HCT116 (cell line): Measurements from ENCODE around the gene SCGN. TPM values are rescaled to one million over a fixed set of nuclear protein-coding genes. Genes with fewer than 3 reads are reported as not detected.
A peak's percentile ranks its signal among the peaks of the same experiment; 100 is the strongest.

Experiments used
- ATAC-seq: fragments of 200-7000 bp; cut with Tn5 transposase; 2 replicates; pipeline ENCODE4 v1.9.1; 2020; ENCODE audit warnings: mild to moderate bottlenecking, moderate library complexity
- BruUV-seq: library from RNA; stranded (reverse); fragments of 400-500 nt; replicated peaks from 2 replicates; lab custom pipeline; 2021; lab: Mats Ljungman, UMichigan
- CTCF ChIA-PET: fragments of 300-600 bp; sonication (Branson Sonifier 250); formaldehyde crosslinking; loops from one replicate; lab custom pipeline; 2021; ENCODE audit warnings: antibody characterized with exemption; lab: Charles Lee
- POLR2A ChIA-PET: fragments of 300-600, 350-600 bp; sonication (Branson Sonifier 250); formaldehyde crosslinking; loops from one replicate; lab custom pipeline; 2021; ENCODE audit warnings: antibody characterized with exemption; lab: Charles Lee
- RAD21 ChIA-PET, 2 experiments: fragments of 300-600 bp; sonication (Branson Sonifier 250); formaldehyde crosslinking; loops; one replicate each; lab custom pipeline; 2023; ENCODE audit warnings: low total read pairs in 2 of 2; ENCODE audit not compliant: uncharacterized antibody in 2 of 2, unreplicated experiment in 2 of 2, low non-redundant PET in 1 of 2; lab: Charles Lee
- DNase-seq: peaks from one replicate; pipeline ENCODE4 v3.0.0-alpha.2; 2010; ENCODE audit warnings: low read depth, low spot score
- H2AFZ ChIP-seq: fragments of 200-600 bp; shearing (Covaris generic), sonication (generic); 2 replicates; pipeline ENCODE4 v1.6.1; 2017; ENCODE audit warnings: low read depth, mixed run types, mixed read lengths, antibody characterized with exemption, low read length; ENCODE audit not compliant: poor library complexity, severe bottlenecking
- H3K27ac ChIP-seq: 2 replicates; pipeline ENCODE4 v1.5.1; 2012; ENCODE audit warnings: low read depth, low read length
- H3K27me3 ChIP-seq: fragments of 200-600 bp; sonication (generic); 2 replicates; pipeline ENCODE4 v1.6.1; 2016; ENCODE audit warnings: mixed run types, low read length, mixed read lengths; ENCODE audit not compliant: insufficient read depth
- H3K36me3 ChIP-seq, 2 experiments: fragments of 200-500 bp in 1 of 2; fragments of 200-600 bp in 1 of 2; sonication (Bioruptor generic) in 1 of 2; sonication (generic) in 1 of 2; 2 replicates each; pipeline versions ENCODE4 v1.5.1 to v1.6.1; 2014 to 2016; ENCODE audit warnings: low read length in 2 of 2, inconsistent platforms in 1 of 2, mixed read lengths in 1 of 2, mixed run types in 1 of 2; ENCODE audit not compliant: insufficient read depth in 2 of 2, control insufficient read depth in 1 of 2
- H3K4me1 ChIP-seq, 2 experiments: fragments of 200-600 bp in 1 of 2; sonication (generic) in 1 of 2; 2 replicates each; pipeline versions ENCODE4 v1.5.1 to v1.6.1; 2012 to 2017; ENCODE audit warnings: low read length in 2 of 2, inconsistent platforms in 1 of 2, mild to moderate bottlenecking in 1 of 2, mixed read lengths in 1 of 2, mixed run types in 1 of 2, moderate library complexity in 1 of 2; ENCODE audit not compliant: insufficient read depth in 2 of 2, control insufficient read depth in 1 of 2
- H3K4me2 ChIP-seq: fragments of 200-600 bp; sonication (generic); 2 replicates; pipeline ENCODE4 v1.6.1; 2017; ENCODE audit warnings: mixed run types, low read length, mixed read lengths
- H3K4me3 ChIP-seq, 2 experiments: fragments of 200-600 bp in 1 of 2; sonication (generic) in 1 of 2; replicated peaks in 1 of 2; 2 replicates each; pipeline ENCODE4 v1.5.1; 2011 to 2016; ENCODE audit warnings: low read length in 2 of 2, control low read depth in 1 of 2, low read depth in 1 of 2, mild to moderate bottlenecking in 1 of 2, mixed read lengths in 1 of 2, mixed run types in 1 of 2
- H3K79me2 ChIP-seq: fragments of 200-600 bp; sonication (generic); 2 replicates; pipeline ENCODE4 v1.6.1; 2017; ENCODE audit warnings: mild to moderate bottlenecking, mixed run types, low read length, moderate library complexity, mixed read lengths; ENCODE audit not compliant: insufficient read depth
- H3K9ac ChIP-seq: fragments of 200-600 bp; sonication (generic); 2 replicates; pipeline ENCODE4 v1.6.1; 2016; ENCODE audit warnings: low read length, mixed read lengths
- H3K9me2 ChIP-seq: fragments of 200-600 bp; sonication (generic), shearing (Covaris generic); 2 replicates; pipeline ENCODE4 v1.6.1; 2017; ENCODE audit warnings: mixed run types, mild to moderate bottlenecking, moderate library complexity; ENCODE audit not compliant: insufficient read depth
- H3K9me3 ChIP-seq, 2 experiments: fragments of 200-500 bp in 1 of 2; fragments of 200-600 bp in 1 of 2; sonication (Bioruptor generic) in 1 of 2; sonication (generic) in 1 of 2; 2 replicates each; pipeline ENCODE4 v1.6.1; 2014 to 2017; ENCODE audit warnings: low read length in 2 of 2, mixed read lengths in 2 of 2, inconsistent platforms in 1 of 2, low read depth in 1 of 2, mild to moderate bottlenecking in 1 of 2, mixed run types in 1 of 2, moderate library complexity in 1 of 2; ENCODE audit not compliant: control insufficient read depth in 1 of 2, insufficient read depth in 1 of 2
- H4K20me1 ChIP-seq: fragments of 200-600 bp; sonication (generic), shearing (Covaris generic); 2 replicates; pipeline ENCODE4 v1.6.1; 2017; ENCODE audit warnings: mixed run types, mild to moderate bottlenecking, moderate library complexity; ENCODE audit not compliant: insufficient read depth
- CBX3 ChIP-seq: IDR thresholded peaks from 2 replicates; pipeline ENCODE4 v1.6.1; 2012; ENCODE audit warnings: low read depth
- CTCF ChIP-seq, 3 experiments: fragments of 200-600 bp in 1 of 3; sonication (generic) in 1 of 3; IDR thresholded peaks in 2 of 3; conservative IDR thresholded peaks in 1 of 3; 2 replicates each; pipeline ENCODE4 v1.5.1; 2012 to 2017; ENCODE audit warnings: low read depth in 2 of 3, low read length in 2 of 3, antibody characterized with exemption in 1 of 3, borderline replicate concordance in 1 of 3, control low read depth in 1 of 3, mild to moderate bottlenecking in 1 of 3, mixed read lengths in 1 of 3, mixed run types in 1 of 3, moderate library complexity in 1 of 3; ENCODE audit not compliant: insufficient read depth in 1 of 3
- EZH2phosphoT487 ChIP-seq: fragments of 200-600 bp; IDR thresholded peaks from 2 replicates; pipeline ENCODE4 v1.6.1; 2018; ENCODE audit warnings: antibody characterized with exemption, borderline replicate concordance
- MAX ChIP-seq: IDR thresholded peaks from 2 replicates; pipeline ENCODE4 v1.6.1; 2012
- POLR2A ChIP-seq: IDR thresholded peaks from 2 replicates; pipeline ENCODE4 v1.7.0; 2011; ENCODE audit warnings: borderline replicate concordance; ENCODE audit not compliant: insufficient read depth, insufficient read length; ENCODE audit errors: extremely low read depth
- POLR2AphosphoS5 ChIP-seq: IDR thresholded peaks from 2 replicates; pipeline ENCODE4 v1.6.1; 2011; ENCODE audit warnings: mild to moderate bottlenecking, low read depth, low read length, moderate library complexity
- RAD21 ChIP-seq: IDR thresholded peaks from 2 replicates; pipeline ENCODE4 v1.6.1; 2012; ENCODE audit warnings: low read depth, mild to moderate bottlenecking
- SP1 ChIP-seq: IDR thresholded peaks from 2 replicates; pipeline ENCODE4 v1.6.1; 2012; ENCODE audit warnings: low read depth
- SRF ChIP-seq: IDR thresholded peaks from 2 replicates; pipeline ENCODE4 v1.6.1; 2012; ENCODE audit warnings: low read depth
- TCF7L2 ChIP-seq: IDR thresholded peaks from 2 replicates; pipeline ENCODE4 v1.7.0; 2011; ENCODE audit warnings: borderline replicate concordance, inconsistent platforms; ENCODE audit not compliant: insufficient read depth, insufficient read length; ENCODE audit errors: extremely low read depth
- ZBTB33 ChIP-seq: IDR thresholded peaks from 2 replicates; pipeline ENCODE4 v1.6.1; 2011; ENCODE audit warnings: mild to moderate bottlenecking, low read length, moderate library complexity; ENCODE audit not compliant: insufficient replicate concordance; ENCODE audit errors: extremely low read depth
- ZNF274 ChIP-seq: fragments of 200-500 bp; sonication (Bioruptor generic); IDR thresholded peaks from 2 replicates; pipeline ENCODE4 v1.6.1; 2014; ENCODE audit warnings: mild to moderate bottlenecking, low read depth, low read length, inconsistent platforms
- intact Hi-C: fragments of 100-400 bp; cut with micrococcal nuclease; formaldehyde crosslinking; loops from 2 replicates; pipeline ENCODE4 v1.10.0; 2022
- total RNA-seq: library from RNA; stranded (reverse); gene quantifications from one replicate; pipeline ENCODE4 v1.2.1, GENCODE V29; 2021; ENCODE audit not compliant: unreplicated experiment

SCGN gene
- total RNA-seq, 1 experiment from 2014 or later = not detected

GRCh38 chr6:25637211-25637610, 14.8 kb upstream of the SCGN start:
- H3K4me3 ChIP-seq = no peak overlapping the region
- H3K9ac ChIP-seq = no peak overlapping the region
- H3K27me3 ChIP-seq = peaks cover 16% of the 10 kb centered on the region; the same call in 1 of the 2 replicates
- no TSS peak for BruUV-seq
- CTCF ChIA-PET = no interaction called here
- DNase-seq (no peak), ATAC-seq (no peak)
- no peaks in the 10 kb centered on the region for H3K79me2 ChIP-seq
- H3K36me3 ChIP-seq = no peaks in the 10 kb centered on the region
- no peaks in the 10 kb centered on the region for H3K9me3 ChIP-seq
- no peak overlapping the region for H3K4me2 ChIP-seq
- H3K4me1 ChIP-seq = no peaks in the 10 kb centered on the region
- no peaks in the 10 kb centered on the region for H3K9me2 ChIP-seq
- TF ChIP-seq CBX3 = no peak
- TF ChIP-seq SRF = no peak
- no peak for TF ChIP-seq TCF7L2
- TF ChIP-seq EZH2phosphoT487 = no peak
- no peak for TF ChIP-seq RAD21
- no peak for TF ChIP-seq MAX
- no peak for TF ChIP-seq POLR2A
- no peak for TF ChIP-seq SP1
- no peak for TF ChIP-seq POLR2AphosphoS5
- H3K27ac ChIP-seq = no peak overlapping the region
- no peaks in the 10 kb centered on the region for H4K20me1 ChIP-seq
- intact Hi-C loops = no loop called here
- RAD21 ChIA-PET = no interaction called here
- POLR2A ChIA-PET = no interaction called here
- no peak overlapping the region for H2AFZ ChIP-seq

- no TSS peak for BruUV-seq
- ATAC-seq = peak; percentile 57
- Histone ChIP-seq H3K27ac (no peak overlapping the region), H3K4me2 (no peak overlapping the region), H3K27me3 (peaks cover 20% of the 10 kb centered on the region; the same call in 1 of the 2 replicates), H4K20me1 (no peaks in the 10 kb centered on the region), H3K9ac (no peak overlapping the region), H3K9me2 (no peaks in the 10 kb centered on the region), H3K36me3 (no peaks in the 10 kb centered on the region), H2AFZ (no peak overlapping the region), H3K4me1 (no peaks in the 10 kb centered on the region), H3K9me3 (no peaks in the 10 kb centered on the region), H3K79me2 (no peaks in the 10 kb centered on the region), H3K4me3 (no peak overlapping the region)
- ChIA-PET POLR2A (no interaction called here), RAD21 (no interaction called here), CTCF (no interaction called here)
- DNase-seq = no peak
- intact Hi-C loops = no loop called here
- TF ChIP-seq ZBTB33 (no peak), CTCF (IDR thresholded peaks at IDR 0.05 in 2 of 3, conservative IDR thresholded peaks at IDR 0.05 in 1 of 3; ENCODE audit: borderline replicate concordance in 1 of 3, insufficient read depth in 1 of 3, low read depth in 2 of 3, low read length in 2 of 3) (peak; percentile 4 to 27 (median 23); a peak in 3 of 6 replicates), ZNF274 (no peak), EZH2phosphoT487 (no peak)
Measured at GRCh38 chr6:25637960-25638434, 14.0 kb upstream of the SCGN start.
